ENCODE measurements around the gene SHOC2.

Gene SHOC2

GRCh38 chr10:110931769-110932381 lies 12.5 kb downstream of the SHOC2 start:
- H3K27me3 ChIP-seq (ENCODE audit: control insufficient read depth, insufficient read depth, low read length), result no peaks in the 10 kb centered on the region
- H3K9me3 ChIP-seq (ENCODE audit: control insufficient read depth, insufficient read depth, low read length), result no peaks in the 10 kb centered on the region
- no peak overlapping the region for H3K4me3 ChIP-seq (ENCODE audit: low read depth, low read length)
- H3K36me3 ChIP-seq (ENCODE audit: control insufficient read depth, insufficient read depth, low read length), result no peaks in the 10 kb centered on the region
- H3K9ac ChIP-seq (ENCODE audit: low read depth, low read length), result no peak overlapping the region
- peaks cover 11% of the 10 kb centered on the region for H3K4me1 ChIP-seq (ENCODE audit: control insufficient read depth, insufficient read depth, low read length)

GRCh38 chr10:110932505-110933180 lies 13.2 kb downstream of the SHOC2 start:
- H3K4me1 ChIP-seq (ENCODE audit: control insufficient read depth, insufficient read depth, low read length), result peaks cover 11% of the 10 kb centered on the region
- H3K27me3 ChIP-seq (ENCODE audit: control insufficient read depth, insufficient read depth, low read length), result no peaks in the 10 kb centered on the region
- no peak overlapping the region for H3K4me3 ChIP-seq (ENCODE audit: low read depth, low read length)
- H3K9ac ChIP-seq (ENCODE audit: low read depth, low read length), result no peak overlapping the region
- no peaks in the 10 kb centered on the region for H3K9me3 ChIP-seq (ENCODE audit: control insufficient read depth, insufficient read depth, low read length)
- H3K36me3 ChIP-seq (ENCODE audit: control insufficient read depth, insufficient read depth, low read length), result no peaks in the 10 kb centered on the region

- no peak overlapping the region for H3K4me3 ChIP-seq (ENCODE audit: low read depth, low read length)
- no peaks in the 10 kb centered on the region for H3K9me3 ChIP-seq (ENCODE audit: control insufficient read depth, insufficient read depth, low read length)
- no peaks in the 10 kb centered on the region for H3K36me3 ChIP-seq (ENCODE audit: control insufficient read depth, insufficient read depth, low read length)
- no peaks in the 10 kb centered on the region for H3K27me3 ChIP-seq (ENCODE audit: control insufficient read depth, insufficient read depth, low read length)
- H3K9ac ChIP-seq (ENCODE audit: low read depth, low read length), result no peak overlapping the region
- H3K4me1 ChIP-seq (ENCODE audit: control insufficient read depth, insufficient read depth, low read length), result peaks cover 2% of the 10 kb centered on the region
Measured at GRCh38 chr10:110936757-110937156, 17.4 kb downstream of the SHOC2 start.

GRCh38 chr10:110939419-110939818 lies 20.0 kb downstream of the SHOC2 start:
- Histone ChIP-seq H3K27me3 (ENCODE audit: control insufficient read depth, insufficient read depth, low read length) (no peaks in the 10 kb centered on the region), H3K4me1 (ENCODE audit: control insufficient read depth, insufficient read depth, low read length) (no peaks in the 10 kb centered on the region)

GRCh38 chr10:110944792-110945396 lies 25.5 kb downstream of the SHOC2 start:
- Histone ChIP-seq H3K27me3 (ENCODE audit: control insufficient read depth, insufficient read depth, low read length) (no peaks in the 10 kb centered on the region), H3K9ac (ENCODE audit: low read depth, low read length) (no peak overlapping the region), H3K36me3 (ENCODE audit: control insufficient read depth, insufficient read depth, low read length) (no peaks in the 10 kb centered on the region), H3K4me3 (ENCODE audit: low read depth, low read length) (no peak overlapping the region), H3K9me3 (ENCODE audit: control insufficient read depth, insufficient read depth, low read length) (no peaks in the 10 kb centered on the region), H3K4me1 (ENCODE audit: control insufficient read depth, insufficient read depth, low read length) (no peaks in the 10 kb centered on the region)

More at GRCh38 chr10:110939419-110939818, 20.0 kb downstream of the SHOC2 start:
- Histone ChIP-seq H3K9ac (ENCODE audit: low read depth, low read length) (no peak overlapping the region), H3K9me3 (ENCODE audit: control insufficient read depth, insufficient read depth, low read length) (no peaks in the 10 kb centered on the region), H3K4me3 (ENCODE audit: low read depth, low read length) (no peak overlapping the region), H3K36me3 (ENCODE audit: control insufficient read depth, insufficient read depth, low read length) (no peaks in the 10 kb centered on the region)

- H3K9ac ChIP-seq (ENCODE audit: low read depth, low read length), result no peak overlapping the region
- no peaks in the 10 kb centered on the region for H3K9me3 ChIP-seq (ENCODE audit: control insufficient read depth, insufficient read depth, low read length)
- no peaks in the 10 kb centered on the region for H3K27me3 ChIP-seq (ENCODE audit: control insufficient read depth, insufficient read depth, low read length)
- H3K4me3 ChIP-seq (ENCODE audit: low read depth, low read length), result no peak overlapping the region
- H3K4me1 ChIP-seq (ENCODE audit: control insufficient read depth, insufficient read depth, low read length), result no peaks in the 10 kb centered on the region
- no peaks in the 10 kb centered on the region for H3K36me3 ChIP-seq (ENCODE audit: control insufficient read depth, insufficient read depth, low read length)
Measured at GRCh38 chr10:110946496-110946895, 27.1 kb downstream of the SHOC2 start.

- Histone ChIP-seq H3K4me1 (ENCODE audit: control insufficient read depth, insufficient read depth, low read length) (no peaks in the 10 kb centered on the region), H3K9me3 (ENCODE audit: control insufficient read depth, insufficient read depth, low read length) (no peaks in the 10 kb centered on the region), H3K36me3 (ENCODE audit: control insufficient read depth, insufficient read depth, low read length) (no peaks in the 10 kb centered on the region)
Measured at GRCh38 chr10:110947061-110947595, 27.7 kb downstream of the SHOC2 start.

GRCh38 chr10:110951381-110951780 lies 32.0 kb downstream of the SHOC2 start:
- no peaks in the 10 kb centered on the region for H3K9me3 ChIP-seq (ENCODE audit: control insufficient read depth, insufficient read depth, low read length)
- no peaks in the 10 kb centered on the region for H3K4me1 ChIP-seq (ENCODE audit: control insufficient read depth, insufficient read depth, low read length)
- no peak overlapping the region for H3K4me3 ChIP-seq (ENCODE audit: low read depth, low read length)
- H3K9ac ChIP-seq (ENCODE audit: low read depth, low read length), result no peak overlapping the region
- H3K27me3 ChIP-seq (ENCODE audit: control insufficient read depth, insufficient read depth, low read length), result no peaks in the 10 kb centered on the region
- H3K36me3 ChIP-seq (ENCODE audit: control insufficient read depth, insufficient read depth, low read length), result no peaks in the 10 kb centered on the region

More at GRCh38 chr10:110947061-110947595, 27.7 kb downstream of the SHOC2 start:
- Histone ChIP-seq H3K27me3 (ENCODE audit: control insufficient read depth, insufficient read depth, low read length) (no peaks in the 10 kb centered on the region), H3K4me3 (ENCODE audit: low read depth, low read length) (no peak overlapping the region), H3K9ac (ENCODE audit: low read depth, low read length) (no peak overlapping the region)

- peaks cover 2% of the 10 kb centered on the region for H3K4me1 ChIP-seq (ENCODE audit: control insufficient read depth, insufficient read depth, low read length)
- H3K9ac ChIP-seq (ENCODE audit: low read depth, low read length), result no peak overlapping the region
- H3K36me3 ChIP-seq (ENCODE audit: control insufficient read depth, insufficient read depth, low read length), result no peaks in the 10 kb centered on the region
- H3K9me3 ChIP-seq (ENCODE audit: control insufficient read depth, insufficient read depth, low read length), result no peaks in the 10 kb centered on the region
- no peak overlapping the region for H3K4me3 ChIP-seq (ENCODE audit: low read depth, low read length)
- no peaks in the 10 kb centered on the region for H3K27me3 ChIP-seq (ENCODE audit: control insufficient read depth, insufficient read depth, low read length)
Measured at GRCh38 chr10:110957606-110958005, 38.2 kb downstream of the SHOC2 start.

- Histone ChIP-seq H3K4me1 (ENCODE audit: control insufficient read depth, insufficient read depth, low read length) (peaks cover 2% of the 10 kb centered on the region), H3K36me3 (ENCODE audit: control insufficient read depth, insufficient read depth, low read length) (no peaks in the 10 kb centered on the region), H3K9ac (ENCODE audit: low read depth, low read length) (no peak overlapping the region), H3K9me3 (ENCODE audit: control insufficient read depth, insufficient read depth, low read length) (no peaks in the 10 kb centered on the region), H3K4me3 (ENCODE audit: low read depth, low read length) (no peak overlapping the region), H3K27me3 (ENCODE audit: control insufficient read depth, insufficient read depth, low read length) (no peaks in the 10 kb centered on the region)
Measured at GRCh38 chr10:110959379-110960332, 40.3 kb downstream of the SHOC2 start.

- Histone ChIP-seq H3K9me3 (ENCODE audit: control insufficient read depth, insufficient read depth, low read length) (no peaks in the 10 kb centered on the region), H3K27me3 (ENCODE audit: control insufficient read depth, insufficient read depth, low read length) (no peaks in the 10 kb centered on the region), H3K9ac (ENCODE audit: low read depth, low read length) (no peak overlapping the region), H3K36me3 (ENCODE audit: control insufficient read depth, insufficient read depth, low read length) (no peaks in the 10 kb centered on the region), H3K4me1 (ENCODE audit: control insufficient read depth, insufficient read depth, low read length) (peaks cover 2% of the 10 kb centered on the region), H3K4me3 (ENCODE audit: low read depth, low read length) (no peak overlapping the region)
Measured at GRCh38 chr10:110960333-110960712, 40.9 kb downstream of the SHOC2 start.

Data from iPS-15b (cell line).